Measurements from ENCODE around the gene GRIN3B.

Gene GRIN3B

GRCh38 chr19:1008268-1009040, 8.2 kb downstream of the GRIN3B start:
- no peak for DNase-seq

- DNase-seq = no peak
These were observed 9.1 kb downstream of the GRIN3B start for GRCh38 chr19:1009041-1009980.

GRCh38 chr19:1009981-1010538, 9.8 kb downstream of the GRIN3B start:
- no peak for DNase-seq

GRCh38 chr19:1010586-1011510, 10.6 kb downstream of the GRIN3B start:
- no peak for DNase-seq

GRCh38 chr19:1011831-1012333, 11.7 kb downstream of the GRIN3B start:
- no peak for DNase-seq

GRCh38 chr19:1012334-1012733, 12.1 kb downstream of the GRIN3B start:
- no peak for DNase-seq

GRCh38 chr19:1013218-1013617, 13.0 kb downstream of the GRIN3B start:
- no peak for DNase-seq

- no peak for DNase-seq
These were observed 14.2 kb downstream of the GRIN3B start for GRCh38 chr19:1014161-1015060.

- DNase-seq = no peak
These were observed 15.0 kb downstream of the GRIN3B start for GRCh38 chr19:1015061-1015781.

- no peak for DNase-seq
These were observed 15.8 kb downstream of the GRIN3B start for GRCh38 chr19:1015782-1016646.

- DNase-seq = no peak
These were observed 16.5 kb downstream of the GRIN3B start for GRCh38 chr19:1016647-1017114.

- DNase-seq = no peak
These were observed 17.1 kb downstream of the GRIN3B start for GRCh38 chr19:1017115-1017905.

- DNase-seq = no peak
These were observed 17.7 kb downstream of the GRIN3B start for GRCh38 chr19:1017906-1018305.

GRCh38 chr19:1018393-1018792, 18.2 kb downstream of the GRIN3B start:
- DNase-seq = no peak

- DNase-seq = no peak
These were observed 18.9 kb downstream of the GRIN3B start for GRCh38 chr19:1018932-1019615.

GRCh38 chr19:1019616-1019961, 19.4 kb downstream of the GRIN3B start:
- no peak for DNase-seq

GRCh38 chr19:1019980-1020867, 20.0 kb downstream of the GRIN3B start:
- DNase-seq = peak; percentile 38
